Lung (tissue), 12 donors: ENCODE data around the gene CEP63. TPM values are rescaled to one million over a fixed set of nuclear protein-coding genes. Genes with fewer than 3 reads are reported as not detected.

Experiments used
- ATAC-seq: fragments of 200-7000 bp; cut with Tn5 transposase; one replicate; pipeline ENCODE4 v1.9.1; 2020; ENCODE audit warnings: moderate number of reproducible peaks; ENCODE audit not compliant: insufficient read depth, low FRiP score
- DNase-seq, 3 donors: peaks; one replicate each; pipeline ENCODE4 v3.0.0-alpha.2; 2013 to 2017
- H3K27ac ChIP-seq, 2 donors: one replicate each; pipeline ENCODE4 v1.5.1; 2013; ENCODE audit warnings: mild to moderate bottlenecking in 2 of 2, moderate library complexity in 2 of 2, control low read depth in 1 of 2, inconsistent platforms in 1 of 2, low read depth in 1 of 2, low read length in 1 of 2
- H3K27me3 ChIP-seq, 3 donors: one replicate each; pipeline ENCODE4 v1.5.1; 2013; ENCODE audit warnings: low read length in 2 of 3; ENCODE audit not compliant: control insufficient read depth in 3 of 3, insufficient read depth in 3 of 3
- H3K36me3 ChIP-seq, 4 donors: one replicate each; pipeline ENCODE4 v1.5.1; 2013; ENCODE audit warnings: low read length in 4 of 4, mild to moderate bottlenecking in 1 of 4, moderate library complexity in 1 of 4; ENCODE audit not compliant: control insufficient read depth in 4 of 4, insufficient read depth in 4 of 4
- H3K4me1 ChIP-seq, 5 donors: one replicate each; pipeline ENCODE4 v1.5.1; 2013; ENCODE audit warnings: low read length in 5 of 5, mild to moderate bottlenecking in 2 of 5, moderate library complexity in 1 of 5; ENCODE audit not compliant: control insufficient read depth in 5 of 5, insufficient read depth in 5 of 5
- H3K4me3 ChIP-seq: one replicate; pipeline ENCODE4 v1.5.1; 2013; ENCODE audit warnings: mild to moderate bottlenecking, control low read depth, moderate library complexity
- H3K9ac ChIP-seq, 2 donors: one replicate each; pipeline ENCODE4 v1.5.1; 2013; ENCODE audit warnings: low read length in 2 of 2, control low read depth in 1 of 2; ENCODE audit not compliant: insufficient read depth in 1 of 2
- H3K9me3 ChIP-seq, 4 donors: one replicate each; pipeline ENCODE4 v1.5.1; 2013; ENCODE audit warnings: low read length in 3 of 4, mild to moderate bottlenecking in 1 of 4, moderate library complexity in 1 of 4; ENCODE audit not compliant: control insufficient read depth in 4 of 4, insufficient read depth in 3 of 4
- WGBS, 2 donors: extraction: QIAGEN DNeasy Blood & Tissue Kit; methylation state at CpG; one replicate each; pipeline ENCODE4 v1.1.7; 2013; 5-methylcytosine and 5-hydroxymethylcytosine counted together
- polyA plus RNA-seq, 2 donors: library from polyadenylated mRNA; stranded (reverse); fragments of 200-250 nt; gene quantifications; one replicate each; pipeline ENCODE4 v1.2.1, GENCODE V29; 2013
- total RNA-seq, 2 donors: library from RNA; depleted of rRNA in 1 of 2; stranded (reverse); fragments of >200 nt in 1 of 2; gene quantifications; one replicate each; pipeline ENCODE4 v1.2.1, GENCODE V29; 2014 to 2021
- TF ChIP-seq, protein P1 (sequence below): IDR thresholded peaks from 2 replicates; pipeline ENCODE4 v1.5.1; 2012; ENCODE audit warnings: mild to moderate bottlenecking; ENCODE audit errors: control extremely low read depth, extremely low read depth
- donor health status: control.
- donor health status: control.
- donor health status: Bipolar disorder and iron deficiency.
- donor health status: healthy.
- donor health status: DM: yes; HTN: yes; CAD: no.

The CEP63 gene
- total and polyA plus RNA-seq, 4 donors, result 12.4 to 50.1 (median 18.2) TPM

DNA sequence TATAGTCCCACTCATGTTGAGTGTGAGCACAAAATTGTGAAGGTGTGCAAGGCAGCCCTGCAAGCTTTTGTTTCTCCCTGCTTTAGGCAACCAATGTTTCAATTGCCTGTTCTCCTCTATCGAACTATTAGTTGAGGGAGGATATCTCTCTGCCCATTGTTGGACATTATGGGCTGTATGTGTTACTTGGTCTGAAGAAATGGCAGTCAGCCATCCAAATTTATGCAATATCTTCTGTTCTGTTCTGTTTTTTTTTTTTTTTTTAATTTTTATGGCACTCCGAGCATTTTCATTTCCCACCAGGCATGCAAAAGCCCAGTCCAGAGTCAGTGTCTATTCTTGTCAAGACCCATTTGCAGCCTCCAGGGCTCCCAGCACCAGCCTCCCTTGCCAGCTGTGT is 44.0 kb upstream of the CEP63 start:
- 84 to 94% methylated on average over 2 of the region's 2 CpGs for WGBS, 2 donors
- no peaks in the 10 kb centered on the region for H3K27me3 ChIP-seq
- peaks cover 0 to 14% (median 4%) of the 10 kb centered on the region in 5 donors for H3K4me1 ChIP-seq
- TF ChIP-seq, protein P1, sequence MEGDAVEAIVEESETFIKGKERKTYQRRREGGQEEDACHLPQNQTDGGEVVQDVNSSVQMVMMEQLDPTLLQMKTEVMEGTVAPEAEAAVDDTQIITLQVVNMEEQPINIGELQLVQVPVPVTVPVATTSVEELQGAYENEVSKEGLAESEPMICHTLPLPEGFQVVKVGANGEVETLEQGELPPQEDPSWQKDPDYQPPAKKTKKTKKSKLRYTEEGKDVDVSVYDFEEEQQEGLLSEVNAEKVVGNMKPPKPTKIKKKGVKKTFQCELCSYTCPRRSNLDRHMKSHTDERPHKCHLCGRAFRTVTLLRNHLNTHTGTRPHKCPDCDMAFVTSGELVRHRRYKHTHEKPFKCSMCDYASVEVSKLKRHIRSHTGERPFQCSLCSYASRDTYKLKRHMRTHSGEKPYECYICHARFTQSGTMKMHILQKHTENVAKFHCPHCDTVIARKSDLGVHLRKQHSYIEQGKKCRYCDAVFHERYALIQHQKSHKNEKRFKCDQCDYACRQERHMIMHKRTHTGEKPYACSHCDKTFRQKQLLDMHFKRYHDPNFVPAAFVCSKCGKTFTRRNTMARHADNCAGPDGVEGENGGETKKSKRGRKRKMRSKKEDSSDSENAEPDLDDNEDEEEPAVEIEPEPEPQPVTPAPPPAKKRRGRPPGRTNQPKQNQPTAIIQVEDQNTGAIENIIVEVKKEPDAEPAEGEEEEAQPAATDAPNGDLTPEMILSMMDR, result no peak
- H3K9ac ChIP-seq, result no peak overlapping the region
- H3K9me3 ChIP-seq, result no peaks in the 10 kb centered on the region
- no peak overlapping the region for H3K4me3 ChIP-seq
- DNase-seq (peak in 2 of 3 donors; percentile 60 to 81), ATAC-seq (no peak)
- H3K27ac ChIP-seq, result no peak overlapping the region
- H3K36me3 ChIP-seq, result no peaks in the 10 kb centered on the region

DNA sequence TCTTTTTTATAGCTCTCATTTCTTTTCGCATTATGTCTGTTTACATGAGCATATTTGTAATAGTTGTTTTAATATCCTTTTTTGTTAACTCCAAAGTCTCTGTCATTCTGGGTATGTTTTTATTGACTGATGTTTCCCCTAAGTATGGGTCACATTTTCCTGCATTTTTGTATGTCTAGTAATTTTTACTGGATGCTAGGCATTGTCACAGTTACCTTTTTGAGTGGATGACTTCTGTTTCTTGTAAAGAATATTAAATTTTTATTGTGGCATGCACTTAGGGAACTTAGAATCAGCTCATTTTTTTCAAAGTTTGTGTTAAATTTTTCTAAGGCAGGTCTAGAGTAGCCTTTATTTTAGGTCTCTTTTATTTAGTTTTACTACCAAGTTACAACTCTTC is 40.8 kb upstream of the CEP63 start:
- no peak overlapping the region for H3K4me3 ChIP-seq
- DNase-seq (no peak), ATAC-seq (no peak)
- no peaks in the 10 kb centered on the region for H3K36me3 ChIP-seq
- H3K9me3 ChIP-seq, result no peaks in the 10 kb centered on the region
- 80 to 84% methylated on average over 1 of the region's 1 CpG for WGBS, 2 donors
- H3K27ac ChIP-seq, result no peak overlapping the region
- peaks cover 2 to 20% (median 4%) of the 10 kb centered on the region in 5 donors for H3K4me1 ChIP-seq
- H3K9ac ChIP-seq, result no peak overlapping the region
- TF ChIP-seq, protein P1, result no peak
- no peaks in the 10 kb centered on the region for H3K27me3 ChIP-seq

GRCh38 chr3:134445636-134446035 is 40.2 kb upstream of the CEP63 start:
- Histone ChIP-seq H3K4me3 (no peak overlapping the region), H3K36me3 (no peaks in the 10 kb centered on the region), H3K27me3 (no peaks in the 10 kb centered on the region), H3K9me3 (no peaks in the 10 kb centered on the region), H3K27ac (no peak overlapping the region), H3K4me1 (peaks cover 2 to 20% (median 4%) of the 10 kb centered on the region in 5 donors), H3K9ac (no peak overlapping the region)
- TF ChIP-seq, protein P1, result no peak
- WGBS, 2 donors, result 33 to 55% methylated on average over 1 of the region's 1 CpG
- ATAC-seq, result no peak
- peak; percentile 78 to 94 (median 91) for DNase-seq

- ATAC-seq (peak; percentile 20), DNase-seq (peak in 1 of 3 donors; percentile 17)
- TF ChIP-seq, protein P1, result no peak
- H3K4me1 ChIP-seq, result peaks cover 2 to 20% (median 4%) of the 10 kb centered on the region in 5 donors
- H3K27me3 ChIP-seq, result no peaks in the 10 kb centered on the region
- 40 to 45% methylated on average over 3 of the region's 3 CpGs for WGBS, 2 donors
- H3K9ac ChIP-seq, result no peak overlapping the region
- H3K9me3 ChIP-seq, result no peaks in the 10 kb centered on the region
- H3K36me3 ChIP-seq, result no peaks in the 10 kb centered on the region
- H3K27ac ChIP-seq, result peak overlapping the region in 1 of 2 donors; percentile 9
- no peak overlapping the region for H3K4me3 ChIP-seq
These were observed 39.1 kb upstream of the CEP63 start for GRCh38 chr3:134446800-134447199.
